Cardiac fibroblast (primary cell): Measurements from ENCODE around the gene ANKS3.

Source experiments
- DNase-seq, 2 donors: peaks; one replicate each; pipeline versions ENCODE4 v3.0.0 to v3.0.0-alpha.2; 2010; ENCODE audit warnings: low read depth in 2 of 2
- H3K4me3 ChIP-seq, 2 donors: replicated peaks in 1 of 2; 1 replicate in 1 of 2; 2 replicates in 1 of 2; pipeline ENCODE4 v1.5.1; 2011; ENCODE audit warnings: low read depth in 2 of 2, low read length in 2 of 2, mild to moderate bottlenecking in 2 of 2, moderate library complexity in 1 of 2
- CTCF ChIP-seq: IDR thresholded peaks from one replicate; pipeline ENCODE4 v1.5.1; 2011; ENCODE audit warnings: low read depth, mild to moderate bottlenecking, low read length, inconsistent platforms

The ANKS3 gene

GRCh38 chr16:4754865-4755264 is 20.8 kb upstream of the ANKS3 start:
- TF ChIP-seq CTCF, result no peak
- DNase-seq, result no peak
- no peak overlapping the region for H3K4me3 ChIP-seq

GRCh38 chr16:4753227-4753626 is 19.2 kb upstream of the ANKS3 start:
- no peak overlapping the region for H3K4me3 ChIP-seq
- no peak for TF ChIP-seq CTCF
- DNase-seq, result no peak

GRCh38 chr16:4752351-4753100 is 18.5 kb upstream of the ANKS3 start:
- no peak overlapping the region for H3K4me3 ChIP-seq
- DNase-seq, result no peak
- TF ChIP-seq CTCF, result no peak

GRCh38 chr16:4750896-4751295 is 16.8 kb upstream of the ANKS3 start:
- DNase-seq, result no peak
- no peak overlapping the region for H3K4me3 ChIP-seq
- TF ChIP-seq CTCF, result no peak

- no peak for DNase-seq
- no peak overlapping the region for H3K4me3 ChIP-seq
- TF ChIP-seq CTCF, result no peak
These were observed 15.7 kb upstream of the ANKS3 start for GRCh38 chr16:4749700-4750257.

- TF ChIP-seq CTCF, result no peak
- DNase-seq, result no peak
- no peak overlapping the region for H3K4me3 ChIP-seq
These were observed 14.8 kb upstream of the ANKS3 start for GRCh38 chr16:4748682-4749411.
